COLO829 (cell line): ENCODE results near the gene CANT1.
"Not testable (repeated sequence)": the region's sequence is repeated elsewhere in the genome, so short reads cannot be mapped to it uniquely, and the experiment has no call there.

Experiments used
- DNase-seq: peaks from one replicate; pipeline ENCODE4 v3.0.0; 2012; ENCODE audit warnings: low spot score

The CANT1 gene

GRCh38 chr17:79043191-79043930 is 33.8 kb upstream of the CANT1 start:
- DNase-seq: no peak

GRCh38 chr17:79042421-79043190 is 33.0 kb upstream of the CANT1 start:
- DNase-seq: peak; percentile 63

- DNase-seq: no peak
Observed at GRCh38 chr17:79041723-79042420, 32.3 kb upstream of the CANT1 start.

GRCh38 chr17:79041041-79041570 is 31.5 kb upstream of the CANT1 start:
- DNase-seq: no peak

GRCh38 chr17:79039886-79040285 is 30.3 kb upstream of the CANT1 start:
- no peak for DNase-seq

GRCh38 chr17:79039171-79039570 is 29.6 kb upstream of the CANT1 start:
- no peak for DNase-seq

GRCh38 chr17:79038545-79039135 is 29.1 kb upstream of the CANT1 start:
- DNase-seq: no peak

- DNase-seq: peak; percentile 97
Observed at GRCh38 chr17:79036596-79036995, 27.0 kb upstream of the CANT1 start.

GRCh38 chr17:79036181-79036580 is 26.6 kb upstream of the CANT1 start:
- DNase-seq: no peak

GRCh38 chr17:79035686-79036085 is 26.1 kb upstream of the CANT1 start:
- no peak for DNase-seq

GRCh38 chr17:79034931-79035485 is 25.4 kb upstream of the CANT1 start:
- no peak for DNase-seq

GRCh38 chr17:79033741-79034501 is 24.4 kb upstream of the CANT1 start:
- DNase-seq: peak; percentile 62

GRCh38 chr17:79033046-79033616 is 23.6 kb upstream of the CANT1 start:
- no peak for DNase-seq

- DNase-seq: no peak
Observed at GRCh38 chr17:79031996-79032875, 22.7 kb upstream of the CANT1 start.

- not testable (repeated sequence) for DNase-seq
Observed at GRCh38 chr17:79030636-79031035, 21.1 kb upstream of the CANT1 start.

- no peak for DNase-seq
Observed at GRCh38 chr17:79029327-79030009, 19.9 kb upstream of the CANT1 start.

- no peak for DNase-seq
Observed at GRCh38 chr17:79028496-79029326, 19.1 kb upstream of the CANT1 start.

GRCh38 chr17:79027925-79028491 is 18.4 kb upstream of the CANT1 start:
- DNase-seq: no peak
